K562 (cell line): ENCODE results near the gene RNPEP. TPM values are rescaled to one million over a fixed set of nuclear protein-coding genes. Genes with fewer than 3 reads are reported as not detected.

Experiments
- ATF4 ChIP-seq: fragments of 450-650 bp; formaldehyde crosslinking; IDR thresholded peaks from 2 replicates; pipeline ENCODE4 v1.4.0; 2022; ENCODE audit warnings: mild to moderate bottlenecking, moderate library complexity
- CBFA2T2 ChIP-seq: fragments of 450-650 bp; conservative IDR thresholded peaks from 2 replicates; pipeline ENCODE4 v1.6.1; 2017; ENCODE audit warnings: mild to moderate bottlenecking
- JUN ChIP-seq, 2 experiments: sonication (generic) in 1 of 2; formaldehyde crosslinking in 1 of 2; IDR thresholded peaks; 2 replicates each; pipeline versions ENCODE4 v1.6.1 to v1.8.0; 2012 to 2022; ENCODE audit warnings: borderline replicate concordance in 2 of 2, mild to moderate bottlenecking in 2 of 2, improper control_type of control experiment in 1 of 2, low read depth in 1 of 2, low read length in 1 of 2, missing genetic modification reagents in 1 of 2
- MLX ChIP-seq, 2 experiments: fragments of 450-650 bp in 1 of 2; sonication (generic) in 1 of 2; formaldehyde crosslinking; conservative IDR thresholded peaks; 2 replicates each; pipeline versions ENCODE4 v1.4.0 to v1.8.1; 2020 to 2022; ENCODE audit warnings: mild to moderate bottlenecking in 1 of 2, missing genetic modification reagents in 1 of 2
- NKRF ChIP-seq: fragments of 450-650 bp; IDR thresholded peaks from 2 replicates; pipeline ENCODE4 v1.6.1; 2016; ENCODE audit warnings: borderline replicate concordance
- THRA ChIP-seq: fragments of 450-650 bp; IDR thresholded peaks from 2 replicates; pipeline ENCODE4 v1.6.1; 2017; ENCODE audit warnings: mild to moderate bottlenecking, moderate library complexity
- THRAP3 ChIP-seq: fragments of 450-650 bp; IDR thresholded peaks from 2 replicates; pipeline ENCODE4 v1.6.1; 2016; ENCODE audit warnings: mild to moderate bottlenecking, inconsistent platforms, borderline replicate concordance
- ZNF551 ChIP-seq: fragments of 250-450 bp; sonication (Bioruptor Pico); IDR thresholded peaks from 2 replicates; pipeline ENCODE4 v1.5.0; 2021; ENCODE audit warnings: mild to moderate bottlenecking, moderate library complexity
- polyA plus RNA-seq, 8 experiments: library from polyadenylated mRNA; depleted of rRNA in 4 of 8; stranded (reverse) in 5 of 8; unstranded in 3 of 8; fragments of >200 nt; fragmentation: Nextera tagmentation in 2 of 8; fragmentation: Illumina TruSeq in 1 of 8; extraction: Ambion mirVana in 2 of 8; extraction: Trizol in 1 of 8; gene quantifications; 2 replicates each; pipeline versions ENCODE4 v1.2.1 to v1.2.3, GENCODE V29; 2011 to 2014; ENCODE audit warnings: inconsistent platforms in 1 of 8, missing spikeins in 1 of 8
- total RNA-seq, 7 experiments: library from RNA; depleted of rRNA in 6 of 7; stranded (reverse); fragments of >200 nt in 6 of 7; fragmentation: Illumina TruSeq in 2 of 7; extraction: Trizol in 2 of 7; gene quantifications; 2 replicates each; pipeline versions ENCODE4 v1.2.1 to v1.2.3, GENCODE V29; 2011 to 2021; ENCODE audit warnings: low replicate concordance in 1 of 7
- TF ChIP-seq, protein P1 (sequence below), 2 experiments: fragments of 450-650 bp in 1 of 2; sonication (generic) in 1 of 2; formaldehyde crosslinking in 1 of 2; IDR thresholded peaks; 2 replicates each; pipeline versions ENCODE4 v1.7.1 to v1.9.0; 2016 to 2022; ENCODE audit warnings: inconsistent platforms in 1 of 2, mild to moderate bottlenecking in 1 of 2, missing genetic modification reagents in 1 of 2

Gene RNPEP
- total and polyA plus RNA-seq, 9 of the 15 experiments (the other 6 are each of a cell fraction or from before 2014, with no cell fraction given): 27.5 to 131 (median 63.4) TPM

DNA sequence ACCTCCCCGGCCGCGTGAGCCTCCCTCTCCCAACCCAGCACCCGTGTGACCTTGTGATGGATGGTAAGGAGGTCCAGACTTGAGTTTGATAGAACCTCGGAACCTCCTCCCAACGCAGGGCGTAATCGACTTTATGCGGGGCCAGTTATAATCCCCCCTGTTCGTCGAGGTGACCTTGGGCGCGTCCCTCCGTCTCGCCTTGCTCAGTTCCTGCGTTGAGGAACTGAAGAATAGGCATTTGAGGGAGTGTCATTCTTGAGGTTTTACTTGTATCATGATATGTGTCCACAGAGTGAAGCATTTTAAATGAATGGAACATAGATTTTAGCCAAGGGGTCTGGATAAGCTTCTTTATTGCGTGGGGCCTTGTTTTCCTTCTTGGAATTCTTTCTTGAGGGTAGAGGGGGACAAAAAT is 26.7 kb upstream of the RNPEP start (continued):
- TF ChIP-seq THRA: no peak
- TF ChIP-seq, protein P1, sequence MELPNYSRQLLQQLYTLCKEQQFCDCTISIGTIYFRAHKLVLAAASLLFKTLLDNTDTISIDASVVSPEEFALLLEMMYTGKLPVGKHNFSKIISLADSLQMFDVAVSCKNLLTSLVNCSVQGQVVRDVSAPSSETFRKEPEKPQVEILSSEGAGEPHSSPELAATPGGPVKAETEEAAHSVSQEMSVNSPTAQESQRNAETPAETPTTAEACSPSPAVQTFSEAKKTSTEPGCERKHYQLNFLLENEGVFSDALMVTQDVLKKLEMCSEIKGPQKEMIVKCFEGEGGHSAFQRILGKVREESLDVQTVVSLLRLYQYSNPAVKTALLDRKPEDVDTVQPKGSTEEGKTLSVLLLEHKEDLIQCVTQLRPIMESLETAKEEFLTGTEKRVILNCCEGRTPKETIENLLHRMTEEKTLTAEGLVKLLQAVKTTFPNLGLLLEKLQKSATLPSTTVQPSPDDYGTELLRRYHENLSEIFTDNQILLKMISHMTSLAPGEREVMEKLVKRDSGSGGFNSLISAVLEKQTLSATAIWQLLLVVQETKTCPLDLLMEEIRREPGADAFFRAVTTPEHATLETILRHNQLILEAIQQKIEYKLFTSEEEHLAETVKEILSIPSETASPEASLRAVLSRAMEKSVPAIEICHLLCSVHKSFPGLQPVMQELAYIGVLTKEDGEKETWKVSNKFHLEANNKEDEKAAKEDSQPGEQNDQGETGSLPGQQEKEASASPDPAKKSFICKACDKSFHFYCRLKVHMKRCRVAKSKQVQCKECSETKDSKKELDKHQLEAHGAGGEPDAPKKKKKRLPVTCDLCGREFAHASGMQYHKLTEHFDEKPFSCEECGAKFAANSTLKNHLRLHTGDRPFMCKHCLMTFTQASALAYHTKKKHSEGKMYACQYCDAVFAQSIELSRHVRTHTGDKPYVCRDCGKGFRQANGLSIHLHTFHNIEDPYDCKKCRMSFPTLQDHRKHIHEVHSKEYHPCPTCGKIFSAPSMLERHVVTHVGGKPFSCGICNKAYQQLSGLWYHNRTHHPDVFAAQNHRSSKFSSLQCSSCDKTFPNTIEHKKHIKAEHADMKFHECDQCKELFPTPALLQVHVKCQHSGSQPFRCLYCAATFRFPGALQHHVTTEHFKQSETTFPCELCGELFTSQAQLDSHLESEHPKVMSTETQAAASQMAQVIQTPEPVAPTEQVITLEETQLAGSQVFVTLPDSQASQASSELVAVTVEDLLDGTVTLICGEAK (IDR thresholded peaks at IDR 0.05): no peak
- TF ChIP-seq, protein P1 (CRISPR knock-in tag; IDR thresholded peaks at IDR 0.05): peak; percentile 55; the same call in 1 of the 2 replicates
- 0 out of 4 replicates have a peak, but pooled peaks of 1 of the 2 experiments have one; percentile 37 for TF ChIP-seq MLX (CRISPR knock-in tag; conservative IDR thresholded peaks at IDR 0.05)
- no peak for TF ChIP-seq THRAP3
- TF ChIP-seq JUN (IDR thresholded peaks at IDR 0.05; ENCODE audit: borderline replicate concordance, low read depth, low read length): no peak
- TF ChIP-seq JUN (CRISPR knock-in tag; IDR thresholded peaks at IDR 0.05; ENCODE audit: borderline replicate concordance): no peak
- TF ChIP-seq ZNF551 (CRISPR knock-in tag): no peak
- TF ChIP-seq NKRF: peak; percentile 12; the same call in 1 of the 2 replicates
- no peak for TF ChIP-seq CBFA2T2
- no peak for TF ChIP-seq ATF4 (CRISPR knock-in tag)
